NCI-H2196 treated with DMSO at 0.1 percent for 48 hours (cell line): Measurements from ENCODE around the gene HIGD1A.
A peak's percentile ranks its signal among the peaks of the same experiment; 100 is the strongest.

ENCODE experiments used
- DNase-seq: peaks from one replicate; lab custom pipeline; 2025; ENCODE audit not compliant: unreplicated experiment; lab: John Stamatoyannopoulos, UW

HIGD1A gene

DNA sequence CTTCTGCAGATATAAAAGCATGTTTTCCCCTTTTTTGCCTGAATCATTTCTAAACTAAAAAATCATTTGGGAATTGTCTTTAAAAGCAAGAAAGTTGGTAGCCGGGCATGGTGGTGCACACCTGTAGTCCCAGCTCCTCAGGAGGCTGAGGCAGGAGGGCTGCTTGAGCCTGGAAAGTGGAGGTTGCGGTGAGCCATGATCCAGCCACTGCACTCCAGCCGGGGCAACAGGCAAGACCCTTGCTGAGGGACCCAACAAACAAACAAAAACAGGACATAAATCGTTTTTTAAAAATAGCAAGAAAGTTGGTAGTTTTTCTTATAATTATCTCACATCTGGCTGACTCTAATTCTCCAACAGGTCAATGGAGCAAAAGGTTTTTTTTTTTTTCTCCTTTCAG lies 2.5 kb downstream of the HIGD1A start:
- no peak for DNase-seq

DNA sequence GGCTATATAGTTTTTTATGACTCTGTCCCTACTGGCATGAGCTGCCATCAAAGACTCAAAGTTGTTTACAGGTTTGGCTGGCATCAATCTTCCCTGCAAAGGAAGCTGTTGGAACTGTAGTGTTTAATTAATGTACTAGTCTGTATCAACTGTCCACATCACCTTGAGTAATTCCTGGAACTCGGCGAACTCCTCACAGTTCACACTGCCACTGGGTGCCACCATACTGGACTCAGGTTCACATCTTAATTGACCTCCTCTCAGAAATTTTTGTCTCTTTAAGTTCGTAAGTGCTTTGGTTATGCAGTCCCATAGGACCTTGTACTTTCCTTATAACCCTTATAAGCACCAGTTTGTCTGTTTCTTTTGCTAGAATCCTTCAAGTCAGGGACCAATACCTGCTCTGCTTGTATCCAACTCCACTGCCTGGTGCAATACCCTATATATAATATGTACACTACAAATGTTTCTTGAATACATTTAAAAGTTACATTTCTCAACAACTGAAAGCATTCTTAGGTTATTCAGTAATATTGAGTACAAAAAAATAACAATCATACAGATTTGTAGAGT lies 3.2 kb downstream of the HIGD1A start:
- DNase-seq = no peak

DNA sequence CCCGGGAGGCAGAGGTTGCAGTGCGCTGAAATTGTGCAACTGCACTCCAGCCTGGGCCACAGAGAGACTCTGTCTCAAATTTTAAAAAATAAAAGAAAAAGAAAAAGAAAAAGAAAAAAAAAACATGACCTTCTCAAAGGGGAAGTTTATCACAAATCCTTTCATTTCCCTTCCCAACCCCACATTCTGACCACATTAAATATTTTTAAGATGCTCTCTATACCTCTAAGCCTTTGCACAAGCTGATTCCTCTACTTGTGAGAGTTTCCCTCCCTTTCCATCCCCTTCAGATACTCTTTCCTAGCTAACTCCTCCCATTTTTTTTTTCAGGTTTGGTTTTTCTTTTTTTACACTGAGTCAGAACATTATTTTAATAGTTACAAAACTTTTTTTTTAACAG lies 4.0 kb downstream of the HIGD1A start:
- no peak for DNase-seq

DNA sequence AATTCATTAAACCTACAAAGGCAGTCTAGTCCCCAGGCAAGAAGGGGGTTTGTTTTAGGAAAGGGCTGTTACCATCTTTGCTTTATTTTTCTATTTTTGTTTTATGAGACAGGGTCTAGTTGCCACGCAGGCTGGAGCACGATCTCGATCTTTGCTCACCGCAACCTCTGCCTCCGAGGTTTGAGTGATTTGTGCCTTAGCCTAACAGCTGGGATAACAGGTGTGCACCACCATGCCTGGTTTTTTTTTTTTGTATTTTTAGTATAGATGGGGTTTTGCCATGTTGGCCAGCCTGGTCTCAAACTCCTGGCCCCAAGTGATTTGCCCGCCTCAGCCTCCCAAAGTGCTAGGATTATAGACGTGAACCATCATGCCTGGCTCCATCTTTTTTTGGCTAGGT lies 4.9 kb downstream of the HIGD1A start:
- no peak for DNase-seq

DNA sequence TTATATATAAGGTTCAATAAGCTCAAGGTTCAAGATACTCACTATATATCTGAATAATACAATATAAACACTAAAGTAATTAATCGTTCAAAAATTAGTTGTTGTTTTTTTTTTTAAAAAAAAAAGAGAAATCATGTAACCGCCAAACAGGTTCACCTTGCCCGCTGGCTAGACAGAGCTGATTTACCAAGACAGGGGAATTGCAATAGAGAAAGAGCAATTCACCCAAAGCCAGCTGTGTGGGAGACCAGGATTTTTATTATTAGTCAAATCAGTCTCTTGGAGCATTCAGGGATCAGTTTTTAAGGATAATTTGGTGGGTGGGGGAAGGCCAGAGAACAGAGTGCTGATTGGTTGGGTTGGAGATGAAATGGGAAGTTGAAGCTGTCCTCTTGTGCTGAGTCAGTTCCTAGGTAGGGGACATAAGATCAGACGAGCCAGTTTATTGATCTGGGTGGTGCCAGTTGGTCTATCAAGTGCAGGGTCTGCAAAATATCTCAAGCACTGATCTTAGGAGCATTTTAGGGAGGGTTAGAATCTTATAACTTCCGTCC lies 7.9 kb downstream of the HIGD1A start:
- no peak for DNase-seq

DNA sequence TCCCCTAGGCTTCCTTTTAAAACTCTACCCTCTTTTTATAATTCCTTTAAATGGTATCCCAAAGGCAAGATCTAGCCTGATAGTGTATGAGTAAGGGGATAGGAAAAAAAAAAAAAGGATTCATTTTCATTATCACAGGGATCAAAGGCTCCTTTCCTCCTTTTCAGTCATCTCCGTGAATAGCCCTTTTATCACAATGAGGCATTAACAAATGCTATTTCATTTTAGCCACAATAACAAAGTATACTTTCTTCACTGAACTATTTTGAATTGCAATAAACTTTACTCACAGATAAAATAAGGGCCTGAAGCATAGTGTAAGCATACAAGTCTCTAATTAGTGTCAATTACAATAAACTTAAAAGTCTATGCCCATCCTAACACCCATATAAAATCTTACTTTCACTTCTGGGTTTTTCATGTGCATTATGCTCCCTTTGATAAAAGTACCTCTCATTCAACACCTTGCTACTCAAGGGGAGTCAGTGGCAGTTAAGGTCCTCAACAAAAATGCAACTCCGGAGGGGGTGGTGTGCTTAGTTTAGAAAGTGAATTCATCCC lies 8.6 kb downstream of the HIGD1A start:
- DNase-seq = no peak

- DNase-seq = no peak
Observed at GRCh38 chr3:42790714-42791229, 13.5 kb downstream of the HIGD1A start.

- DNase-seq = no peak
Observed at GRCh38 chr3:42786631-42787030, 17.7 kb downstream of the HIGD1A start.

DNA sequence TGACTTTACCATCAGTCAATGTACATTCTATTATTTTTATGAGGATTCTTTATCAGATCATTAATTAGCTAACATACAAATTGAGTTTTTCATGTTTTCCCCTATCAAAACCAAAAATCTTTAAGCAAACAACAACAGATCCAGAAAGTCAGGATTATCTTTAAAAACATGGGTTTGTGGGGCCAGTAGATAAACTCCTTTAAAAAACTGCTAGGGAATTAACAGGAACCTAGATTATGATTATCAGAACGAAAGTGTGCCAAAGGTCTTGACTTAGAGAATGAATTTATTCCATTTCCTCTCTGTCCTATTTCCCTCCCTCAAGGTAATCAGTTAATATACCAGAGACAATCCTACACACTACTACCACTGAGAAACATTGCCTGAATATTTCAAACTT lies 18.1 kb downstream of the HIGD1A start:
- no peak for DNase-seq

DNA sequence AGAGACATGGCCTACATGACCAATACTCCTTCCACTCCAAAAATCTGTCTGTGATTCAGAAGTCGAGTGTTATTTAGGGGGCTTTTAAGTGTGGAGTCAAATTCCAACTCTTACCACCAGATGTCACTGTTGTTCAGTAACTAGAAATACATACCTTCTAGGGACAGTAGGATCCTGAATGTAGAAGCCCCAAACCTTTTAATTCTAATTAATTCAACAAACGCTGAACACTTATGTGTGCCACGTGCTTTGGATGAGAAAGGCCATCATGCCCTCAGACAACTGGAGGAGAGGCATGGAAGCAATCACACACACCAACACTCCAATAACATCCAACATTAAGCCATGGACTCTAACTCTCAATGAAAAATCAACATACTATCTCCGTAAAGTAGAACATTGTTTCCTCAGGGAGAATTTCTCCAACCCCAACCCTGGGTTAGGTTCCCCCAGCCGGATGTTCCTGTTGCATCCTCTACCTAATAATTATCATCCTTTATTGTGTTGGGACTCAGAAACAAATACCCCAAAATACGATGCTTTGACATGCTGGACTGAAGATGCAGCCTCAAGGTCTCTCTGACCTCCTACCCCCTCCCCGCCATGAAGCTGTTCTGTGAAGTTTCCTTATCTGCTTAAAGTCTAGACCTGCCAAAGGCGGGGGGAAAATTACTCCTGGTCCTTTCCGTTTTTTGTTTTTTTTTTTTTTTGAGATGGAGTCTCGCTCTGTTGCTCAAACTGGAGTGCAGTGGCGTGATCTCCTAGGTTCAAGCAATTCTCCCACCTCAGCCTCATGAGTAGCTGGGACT lies 23.2 kb downstream of the HIGD1A start:
- DNase-seq = no peak

- no peak for DNase-seq
Observed at GRCh38 chr3:42780398-42780797, 23.9 kb downstream of the HIGD1A start.

- no peak for DNase-seq
Observed at GRCh38 chr3:42778644-42779043, 25.6 kb downstream of the HIGD1A start.

DNA sequence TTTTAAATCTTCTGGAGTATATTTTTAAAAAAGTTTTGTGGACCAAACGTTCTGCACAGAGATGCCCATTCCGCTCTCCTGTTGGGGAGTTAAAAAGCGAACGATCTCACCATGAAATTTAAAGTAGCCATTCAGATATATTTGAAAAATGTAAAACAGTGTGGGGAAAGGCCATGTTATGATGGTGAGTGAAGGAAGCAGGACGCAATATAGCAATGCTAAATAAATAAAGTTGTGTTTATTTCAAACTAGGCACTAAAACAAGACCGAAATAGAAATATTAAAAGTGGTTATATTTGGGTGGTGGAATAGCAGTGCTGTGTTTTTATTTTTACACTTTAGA lies 30.9 kb downstream of the HIGD1A start:
- no peak for DNase-seq

- DNase-seq = peak; percentile 59
Observed at GRCh38 chr3:42772670-42773408, 31.5 kb downstream of the HIGD1A start, which contains the start of gene CCDC13. TSS of gene CCDC13 (minus strand) at chr3:42773253. CDS start at chr3:42758345, 14,908 bp downstream.

DNA sequence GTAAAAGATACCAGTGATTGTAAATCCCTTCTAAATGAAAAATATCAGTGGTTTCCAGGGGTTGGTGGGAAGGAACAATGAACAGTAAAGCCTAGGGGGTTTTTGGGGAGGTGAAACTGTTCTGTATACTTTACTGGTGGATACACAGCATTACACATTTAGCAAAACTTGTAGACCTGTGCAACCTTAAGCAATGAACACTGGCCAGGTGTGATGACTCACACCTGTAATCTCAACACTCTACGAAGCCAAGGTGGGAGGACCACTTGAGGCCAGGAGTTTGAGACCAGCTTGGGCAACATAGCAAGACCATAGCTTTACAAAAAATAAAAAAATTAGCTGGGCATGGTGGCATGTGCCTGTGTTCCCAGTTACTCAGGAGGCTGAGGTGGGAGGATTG lies 33.0 kb downstream of the HIGD1A start:
- DNase-seq = no peak

GRCh38 chr3:42769477-42770131 lies 34.7 kb downstream of the HIGD1A start:
- DNase-seq = no peak

GRCh38 chr3:42764561-42765295 lies 39.6 kb downstream of the HIGD1A start:
- DNase-seq = no peak

GRCh38 chr3:42764115-42764514 lies 40.2 kb downstream of the HIGD1A start:
- no peak for DNase-seq

DNA sequence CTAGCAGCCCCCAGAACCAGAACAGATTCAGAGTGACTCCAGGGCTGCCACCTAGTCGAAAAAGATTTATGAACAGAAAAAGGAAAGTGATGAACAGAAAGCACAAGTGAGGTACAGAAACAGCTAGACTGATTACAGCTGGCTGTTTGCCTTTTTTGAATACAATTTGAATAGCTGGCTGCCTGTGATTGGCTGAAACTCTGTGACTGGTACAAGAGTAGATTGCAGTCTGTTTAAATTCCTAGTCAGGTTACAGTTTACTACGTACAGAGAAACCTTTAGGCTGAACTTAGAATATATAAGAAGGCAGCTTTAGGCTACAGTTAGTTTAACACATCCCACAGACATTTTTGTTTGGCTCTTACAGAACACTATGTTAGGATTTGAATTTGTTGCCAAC lies 41.3 kb downstream of the HIGD1A start:
- no peak for DNase-seq

DNA sequence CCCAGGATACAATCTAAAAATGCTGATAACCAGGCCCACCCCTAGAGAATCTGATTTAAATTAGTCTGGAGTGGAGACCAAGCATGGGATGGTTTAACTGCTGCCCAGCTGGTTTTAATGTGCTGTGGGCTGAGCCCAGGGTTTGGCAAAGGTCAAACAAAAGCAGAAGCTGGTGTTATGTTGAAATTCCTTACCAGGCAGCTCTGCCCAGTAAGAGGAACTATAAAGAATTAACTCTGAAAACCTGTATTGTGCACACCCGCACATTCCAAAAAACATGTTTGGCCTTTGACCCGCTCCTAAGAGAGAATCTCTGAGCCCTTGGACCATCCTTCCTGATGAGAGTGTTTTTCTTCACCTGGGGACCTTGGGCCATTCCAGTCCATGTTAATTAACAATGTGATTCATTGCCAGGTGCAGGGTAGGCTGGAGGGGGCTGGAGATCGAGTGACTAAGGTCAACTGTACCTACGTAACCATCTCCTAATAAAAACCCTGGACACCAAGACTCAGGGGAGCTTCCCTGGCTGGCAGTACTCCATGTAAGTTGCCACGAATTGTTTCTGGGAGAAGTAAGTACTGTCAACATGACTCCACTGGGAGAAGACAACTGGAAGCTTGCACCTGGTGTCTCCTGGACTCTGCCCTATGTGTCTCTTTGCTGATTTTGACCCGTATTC lies 42.1 kb downstream of the HIGD1A start:
- DNase-seq = no peak
